Lower lobe of right lung (tissue), 1 donor: Measurements from ENCODE around the gene OBSCN. TPM values are rescaled to one million over a fixed set of nuclear protein-coding genes. Genes with fewer than 3 reads are reported as not detected.

Experiments
- microRNA-seq: library from miRNA; unstranded; fragments of <30 nt; microRNA quantifications from one replicate; pipeline ENCODE4 v1.2.0, GENCODE V29; 2020; ENCODE audit warnings: borderline number of aligned reads
- total RNA-seq: library from RNA; stranded (reverse); fragmentation: NEBNext Ultra II Directional; extraction: Animal tissue kit (Norgen Biotek cat#: 25700); gene quantifications from one replicate; pipeline ENCODE4 v1.2.1, GENCODE V29; 2021
- donor health status: DM: no; HTN: yes; CAD: no; lungs with severe emphysema.

Gene OBSCN
- total RNA-seq, 1 donor from 2014 or later: 35.6 TPM

Small RNAs within 50 kb of the gene (microRNA-seq; reads per million reads assigned to microRNA genes)
- gene MIR6742: not detected

Other genes starting within 250 kb of the OBSCN start
- gene WNT3A, start 201.0 kb upstream of the OBSCN start, total RNA-seq: 6.0 TPM
- 368 TPM for gene ARF1, start 125.3 kb upstream of the OBSCN start, total RNA-seq
- gene C1orf35, start 104.7 kb upstream of the OBSCN start, total RNA-seq: 12.4 TPM
- gene MRPL55, start 98.7 kb upstream of the OBSCN start, total RNA-seq: 43.6 TPM
- 192 TPM for gene GUK1, start 67.8 kb upstream of the OBSCN start, total RNA-seq
- gene GJC2, start 58.1 kb upstream of the OBSCN start, total RNA-seq: 6.0 TPM
- 10.7 TPM for gene IBA57, start 42.2 kb upstream of the OBSCN start, total RNA-seq
- gene TRIM11, start 198.8 kb downstream of the OBSCN start, total RNA-seq: 26.2 TPM
- 2.6 TPM for gene TRIM17, start 208.8 kb downstream of the OBSCN start, total RNA-seq